Right renal pelvis (tissue), 4 donors: Measurements from ENCODE around the gene COLQ. TPM values are rescaled to one million over a fixed set of nuclear protein-coding genes. Genes with fewer than 3 reads are reported as not detected.
"Not testable (repeated sequence)": the region's sequence is repeated elsewhere in the genome, so short reads cannot be mapped to it uniquely, and the experiment has no call there.

ENCODE experiments used
- DNase-seq, 4 donors: peaks; one replicate each; pipeline ENCODE4 v3.0.0-alpha.2; 2013; ENCODE audit warnings: low read depth in 4 of 4, low spot score in 3 of 4, missing footprints in 1 of 4
- polyA plus RNA-seq, 4 donors: library from polyadenylated mRNA; unstranded; fragments of 120-200 nt; gene quantifications; one replicate each; pipeline ENCODE4 v1.2.1, GENCODE V29; 2013; ENCODE audit not compliant: insufficient read length in 4 of 4

Gene COLQ
- polyA plus RNA-seq, 4 donors, result 4.3 to 6.3 (median 4.8) TPM

DNA sequence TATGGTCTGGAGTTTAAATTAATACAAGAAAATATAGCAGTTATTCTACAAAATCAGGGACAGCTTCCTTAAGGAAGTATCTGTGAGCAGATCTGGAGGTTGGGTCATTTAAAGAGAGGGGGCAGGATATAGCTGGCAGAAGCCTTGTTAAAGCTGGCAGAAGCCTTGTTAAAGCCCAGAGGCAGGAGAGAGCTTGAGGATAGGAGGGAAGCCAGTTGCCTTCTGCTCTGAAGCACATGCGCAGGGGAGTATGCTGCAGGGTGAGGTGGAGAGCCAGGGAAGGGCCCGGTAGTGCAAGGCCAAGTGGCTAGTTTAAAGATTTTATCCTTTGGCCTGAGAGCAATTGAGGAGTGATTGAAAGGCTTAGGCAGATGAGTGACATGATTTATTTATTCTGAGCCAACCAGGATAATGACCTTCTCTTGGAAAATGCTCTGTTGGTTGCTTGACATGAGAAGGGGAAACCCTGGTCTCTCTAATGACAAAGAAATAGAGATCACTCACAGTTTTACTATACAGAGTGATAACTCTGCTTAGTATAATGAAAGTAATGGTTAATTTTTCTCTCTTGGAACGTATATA is 90.2 kb downstream of the COLQ start:
- no peak for DNase-seq

- DNase-seq, result no peak
These were observed 90.9 kb downstream of the COLQ start for GRCh38 chr3:15430624-15431023.

DNA sequence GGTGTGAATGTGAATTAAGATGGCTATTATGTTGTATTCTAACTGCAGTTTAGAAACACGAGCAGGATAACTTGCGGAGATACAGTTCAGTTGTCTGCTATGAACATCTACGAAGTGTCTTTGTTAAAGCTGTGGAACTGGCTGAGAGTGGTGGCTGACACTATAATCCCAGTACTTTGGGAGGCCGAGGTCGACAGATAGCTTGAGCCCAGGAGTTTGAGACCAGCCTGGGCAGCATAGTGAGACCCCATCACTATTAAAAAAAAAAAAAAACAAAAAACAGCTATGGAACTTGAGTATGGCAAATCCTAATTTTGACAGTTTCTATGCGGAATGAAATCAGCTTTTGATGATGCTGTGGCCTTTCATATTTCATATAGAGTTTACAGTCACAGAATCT is 92.4 kb downstream of the COLQ start:
- no peak for DNase-seq

DNA sequence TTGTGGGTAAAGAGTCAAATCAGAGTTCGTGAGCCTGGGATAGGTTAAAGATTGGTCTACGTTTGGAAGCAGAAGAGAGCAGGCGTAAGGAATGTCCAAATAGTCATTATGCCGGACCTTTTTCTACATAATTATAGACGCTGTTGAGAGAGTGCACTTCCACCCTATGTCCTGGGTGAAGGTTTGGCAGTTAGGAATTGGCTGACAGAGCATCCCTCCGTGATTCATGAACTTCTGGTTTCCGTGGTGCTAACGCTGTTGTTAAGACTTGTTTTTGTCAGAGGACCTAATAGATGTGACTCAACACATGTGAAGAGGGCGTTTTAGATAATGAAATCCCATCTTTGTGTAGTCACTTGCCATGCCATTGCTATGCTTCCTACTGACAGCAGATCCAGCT is 93.0 kb downstream of the COLQ start:
- DNase-seq, result no peak

DNA sequence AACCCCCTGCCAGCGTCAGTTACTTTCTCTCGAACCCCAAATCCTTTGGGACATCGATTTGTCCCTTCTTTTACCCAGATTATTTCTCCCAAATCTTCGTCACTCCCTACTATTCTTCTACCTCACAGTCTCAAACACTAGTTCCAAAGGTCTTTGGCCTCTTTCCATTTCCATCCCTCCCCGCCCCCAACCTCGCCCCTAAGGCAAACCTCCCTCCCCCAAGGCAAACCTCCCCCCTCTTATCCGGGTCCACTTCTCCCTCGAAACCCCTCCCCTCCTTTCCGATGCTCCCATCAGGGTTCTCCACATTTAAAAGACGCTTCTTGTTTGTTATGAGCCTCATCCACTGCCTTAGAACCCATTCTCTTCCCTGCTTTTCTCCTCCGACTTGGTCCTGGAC is 93.5 kb downstream of the COLQ start:
- DNase-seq, result no peak

GRCh38 chr3:15427182-15427880 is 94.2 kb downstream of the COLQ start, which contains the start of the genes EAF1 and METTL6:
Gene EAF1 (plus strand): TSS chr3:15427598. CDS start chr3:15427780, 182 bp downstream.
Gene METTL6 (minus strand): TSS chr3:15427544. CDS start chr3:15426511, 1,033 bp downstream.
- DNase-seq, result peak; percentile 62 to 74 (median 68)

GRCh38 chr3:15426579-15427118 is 94.9 kb downstream of the COLQ start:
- no peak for DNase-seq

DNA sequence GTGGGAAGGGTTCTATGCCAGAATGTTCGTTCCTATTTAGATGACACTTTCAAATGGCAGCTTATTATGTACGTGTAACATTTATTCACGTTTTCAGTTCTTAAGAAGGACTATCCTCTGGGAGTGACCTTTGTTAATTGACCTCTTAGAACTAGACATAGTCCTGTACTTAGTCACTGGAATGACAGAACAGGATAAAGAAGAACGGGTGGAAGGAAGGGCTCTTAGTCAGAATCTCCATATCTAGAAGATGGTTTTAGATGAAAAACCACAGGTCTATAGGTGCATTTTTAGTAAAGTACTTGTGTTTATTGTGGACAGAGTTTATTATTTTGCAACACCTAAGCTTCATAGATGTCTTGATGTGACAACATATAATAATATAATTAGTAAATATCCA is 100.6 kb downstream of the COLQ start:
- no peak for DNase-seq

- DNase-seq, result not testable (repeated sequence)
These were observed 110.5 kb downstream of the COLQ start for GRCh38 chr3:15410966-15411365.

DNA sequence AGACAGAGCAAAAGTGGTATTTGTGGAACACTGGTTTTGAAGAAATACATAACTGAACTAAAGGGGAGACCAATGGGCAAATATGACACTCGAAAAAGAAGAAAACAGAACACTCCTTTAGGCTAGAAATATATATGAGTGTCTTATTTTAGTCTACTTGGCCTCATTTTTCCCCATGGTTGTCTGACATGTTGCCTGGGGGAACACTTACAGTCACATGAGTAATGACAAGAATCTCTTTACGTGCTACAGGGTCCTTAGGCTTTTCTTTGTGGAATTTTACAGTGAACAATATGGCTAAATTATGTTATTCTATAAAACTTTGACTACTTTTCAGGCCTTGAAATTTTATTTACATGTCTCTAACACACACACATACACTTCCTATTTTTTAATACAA is 111.7 kb downstream of the COLQ start:
- no peak for DNase-seq

DNA sequence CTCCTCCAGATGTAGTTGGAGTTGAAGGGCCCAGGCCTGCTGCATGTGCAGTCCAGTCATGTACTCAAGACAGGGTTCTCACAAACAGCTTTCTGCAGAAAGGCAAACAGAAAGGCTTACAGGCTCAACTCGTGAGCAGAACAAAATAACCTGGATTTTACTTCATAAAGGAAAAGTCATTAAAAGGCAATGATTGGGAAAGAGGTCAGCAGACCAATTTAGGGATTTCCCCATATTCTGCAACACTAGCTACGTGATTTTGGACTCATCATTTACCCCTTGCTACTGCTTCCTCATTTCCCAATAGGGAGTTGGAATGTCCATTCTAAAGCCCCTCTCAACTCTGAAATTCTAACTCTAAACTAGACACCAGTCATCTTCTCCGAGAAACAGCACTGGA is 112.3 kb downstream of the COLQ start:
- no peak for DNase-seq

- DNase-seq, result peak; percentile 23 to 39 (median 28)
These were observed 116.0 kb downstream of the COLQ start for GRCh38 chr3:15405448-15406050.

GRCh38 chr3:15404767-15405166 is 116.7 kb downstream of the COLQ start:
- DNase-seq, result no peak

GRCh38 chr3:15403965-15404364 is 117.5 kb downstream of the COLQ start:
- no peak for DNase-seq

GRCh38 chr3:15403495-15403894 is 118.0 kb downstream of the COLQ start:
- DNase-seq, result no peak

DNA sequence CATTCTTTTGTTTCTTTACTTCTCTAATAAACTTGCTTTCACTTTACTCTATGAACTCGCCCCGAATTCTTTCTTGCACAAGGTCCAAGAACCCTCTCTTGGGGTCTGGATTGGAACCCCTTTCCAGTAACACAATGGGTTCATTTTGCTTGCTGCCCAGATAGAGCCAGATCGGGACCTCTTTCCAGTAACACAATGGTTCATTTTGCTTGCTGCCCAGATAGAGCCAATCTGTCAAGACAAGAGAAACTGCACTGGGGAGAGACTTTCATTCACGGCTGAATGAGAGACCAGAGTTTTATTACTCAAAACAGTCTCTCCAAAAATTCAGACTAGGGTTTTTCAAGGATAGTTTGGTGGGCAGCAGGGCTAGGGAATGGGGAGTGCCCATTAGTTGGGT is 119.6 kb downstream of the COLQ start:
- no peak for DNase-seq

Other genes with a start within 250 kb of the COLQ start
- 10 to 100 TPM; 58.3 to 65.4 (median 61.1) TPM for gene SH3BP5, start 189.1 kb downstream of the COLQ start, polyA plus RNA-seq
- 10 to 100 TPM; 25.8 to 28.8 (median 27.8) TPM for gene METTL6, start 94.2 kb downstream of the COLQ start, polyA plus RNA-seq
- 10 to 100 TPM; 16.9 to 19.4 (median 18.4) TPM for gene EAF1, start 94.1 kb downstream of the COLQ start, polyA plus RNA-seq
- 10 to 100 TPM; 16.9 to 24.4 (median 20.2) TPM for gene HACL1, start 79.9 kb upstream of the COLQ start, polyA plus RNA-seq
- 10 to 100 TPM; 21.3 to 26.3 (median 22.6) TPM for gene BTD, start 80.0 kb upstream of the COLQ start, polyA plus RNA-seq